WTC11 (cell line): Measurements from ENCODE around the gene DOCK8. TPM values are rescaled to one million over a fixed set of nuclear protein-coding genes. Genes with fewer than 3 reads are reported as not detected.

Experiments
- ATAC-seq: fragments of 200-7000 bp; cut with Tn5 transposase; 2 replicates; pipeline ENCODE4 v1.10.0; 2021; ENCODE audit warnings: mild to moderate bottlenecking, moderate library complexity
- CTCF ChIA-PET: fragments of 300-600 bp; sonication (Branson Sonifier 250); formaldehyde crosslinking; loops from one replicate; lab custom pipeline; 2021; ENCODE audit warnings: antibody characterized with exemption; lab: Charles Lee
- POLR2A ChIA-PET: fragments of 350-600 bp; sonication (Branson Sonifier 250); formaldehyde crosslinking; loops from one replicate; lab custom pipeline; 2021; ENCODE audit warnings: antibody characterized with exemption; lab: Charles Lee
- DNase-seq: peaks from one replicate; pipeline ENCODE4 v3.0.0; 2021; ENCODE audit warnings: low spot score
- H3K27ac Mint-ChIP-seq: 2 replicates; pipeline ENCODE4 v1.8.0; 2021; ENCODE audit warnings: mixed read lengths
- H3K27me3 Mint-ChIP-seq: 2 replicates; pipeline ENCODE4 v1.8.0; 2021; ENCODE audit warnings: low read depth, mild to moderate bottlenecking, moderate library complexity, mixed read lengths
- H3K36me3 Mint-ChIP-seq: 2 replicates; pipeline ENCODE4 v1.8.0; 2021; ENCODE audit warnings: mixed read lengths
- H3K4me1 Mint-ChIP-seq: 2 replicates; pipeline ENCODE4 v1.8.0; 2022; ENCODE audit warnings: mixed read lengths
- H3K4me3 Mint-ChIP-seq: 2 replicates; pipeline ENCODE4 v1.8.0; 2021; ENCODE audit warnings: mild to moderate bottlenecking, moderate library complexity, mixed read lengths
- H3K9me3 Mint-ChIP-seq: 2 replicates; pipeline ENCODE4 v1.8.0; 2021; ENCODE audit warnings: mixed read lengths
- ARID4B ChIP-seq: sonication (generic); formaldehyde crosslinking; IDR thresholded peaks from 2 replicates; pipeline ENCODE4 v1.8.0; 2023; ENCODE audit warnings: missing genetic modification reagents, mild to moderate bottlenecking, borderline replicate concordance
- CDX4 ChIP-seq: fragments of 250-450 bp; sonication (Bioruptor Pico); IDR thresholded peaks from 2 replicates; pipeline ENCODE4 v1.9.0; 2021; ENCODE audit warnings: moderate library complexity, mild to moderate bottlenecking, inconsistent platforms, borderline replicate concordance
- CTCF ChIP-seq: fragments of 200-600 bp; IDR thresholded peaks from 2 replicates; pipeline ENCODE4 v1.8.0; 2022; ENCODE audit warnings: antibody characterized with exemption
- EMX1 ChIP-seq: fragments of 250-450 bp; sonication (Bioruptor Pico); IDR thresholded peaks from 2 replicates; pipeline ENCODE4 v1.8.0; 2021; ENCODE audit warnings: mild to moderate bottlenecking
- FOXP4 ChIP-seq: sonication (generic); formaldehyde crosslinking; IDR thresholded peaks from 2 replicates; pipeline ENCODE4 v1.8.0; 2022; ENCODE audit warnings: mild to moderate bottlenecking, missing genetic modification reagents
- JAZF1 ChIP-seq: fragments of 250-450 bp; sonication (Bioruptor Pico); IDR thresholded peaks from 2 replicates; pipeline ENCODE4 v1.9.0; 2021; ENCODE audit warnings: moderate library complexity, mild to moderate bottlenecking, inconsistent platforms
- NFATC4 ChIP-seq: fragments of 250-450 bp; sonication (Bioruptor Pico); IDR thresholded peaks from 2 replicates; pipeline ENCODE4 v1.9.0; 2021; ENCODE audit warnings: mild to moderate bottlenecking
- NFE2L1 ChIP-seq: sonication (generic); formaldehyde crosslinking; IDR thresholded peaks from 2 replicates; pipeline ENCODE4 v1.8.1; 2023; ENCODE audit warnings: missing genetic modification reagents
- NR2C2 ChIP-seq: sonication (generic); formaldehyde crosslinking; IDR thresholded peaks from 2 replicates; pipeline ENCODE4 v1.8.0; 2022; ENCODE audit warnings: mild to moderate bottlenecking, missing genetic modification reagents
- STAT6 ChIP-seq: sonication (generic); formaldehyde crosslinking; conservative IDR thresholded peaks from 2 replicates; pipeline ENCODE4 v1.8.1; 2023; ENCODE audit warnings: mild to moderate bottlenecking, low read depth, missing genetic modification reagents, moderate library complexity
- TEAD4 ChIP-seq: sonication (generic); formaldehyde crosslinking; IDR thresholded peaks from 2 replicates; pipeline ENCODE4 v1.8.0; 2022; ENCODE audit warnings: mild to moderate bottlenecking, missing genetic modification reagents
- USF1 ChIP-seq: sonication (generic); formaldehyde crosslinking; IDR thresholded peaks from 2 replicates; pipeline ENCODE4 v1.8.0; 2022; ENCODE audit warnings: mild to moderate bottlenecking, missing genetic modification reagents
- ZNF121 ChIP-seq: sonication (generic); formaldehyde crosslinking; IDR thresholded peaks from 2 replicates; pipeline ENCODE4 v1.8.0; 2023; ENCODE audit warnings: missing genetic modification reagents
- ZSCAN18 ChIP-seq: fragments of 250-450 bp; sonication (Bioruptor Pico); IDR thresholded peaks from 2 replicates; pipeline ENCODE4 v2.1.2; 2022; ENCODE audit warnings: mild to moderate bottlenecking, moderate library complexity
- total RNA-seq: library from RNA; stranded (reverse); gene quantifications from 3 replicates; pipeline ENCODE4 v1.2.3, GENCODE V29; 2021

DOCK8 gene
- total RNA-seq, 1 experiment from 2014 or later = 3.2 TPM

GRCh38 chr9:223152-223551, 8.5 kb downstream of the DOCK8 start (continued):
- no peak for TF ChIP-seq NFE2L1 (CRISPR knock-in tag)
- no peak for TF ChIP-seq TEAD4
- TF ChIP-seq NFATC4 (CRISPR knock-in tag) = no peak
- TF ChIP-seq CDX4 (CRISPR knock-in tag) = no peak
- TF ChIP-seq USF1 (CRISPR knock-in tag) = no peak
- no peak for TF ChIP-seq ZNF121 (CRISPR knock-in tag)
- TF ChIP-seq ARID4B = no peak
- TF ChIP-seq STAT6 = no peak
- no peak for TF ChIP-seq CTCF

- H3K27me3 Mint-ChIP-seq = no peaks in the 10 kb centered on the region
- ChIA-PET POLR2A (interaction anchor here (1.2 kb wide), 1 partner anchor 9 kb away, joined by 4 read pairs; the partner anchor contains the start of gene DOCK8), CTCF (interaction anchor here (1.3 kb wide), 1 partner anchor 8 kb away, joined by 3 read pairs; no protein-coding TSS in a partner anchor)
- no peak overlapping the region for H3K4me3 Mint-ChIP-seq
- peaks cover 4% of the 10 kb centered on the region for H3K9me3 Mint-ChIP-seq
- DNase-seq (no peak), ATAC-seq (no peak)
- no peak overlapping the region for H3K27ac Mint-ChIP-seq
- H3K4me1 Mint-ChIP-seq = peaks cover 16% of the 10 kb centered on the region
- H3K36me3 Mint-ChIP-seq = no peaks in the 10 kb centered on the region
- TF ChIP-seq JAZF1 = no peak
Measured at GRCh38 chr9:224026-224425, 9.4 kb downstream of the DOCK8 start.

GRCh38 chr9:224582-225520, 10.2 kb downstream of the DOCK8 start:
- no peak for ATAC-seq
- Mint-ChIP-seq H3K27ac (no peak overlapping the region), H3K36me3 (no peaks in the 10 kb centered on the region), H3K27me3 (no peaks in the 10 kb centered on the region), H3K4me1 (peaks cover 16% of the 10 kb centered on the region), H3K4me3 (no peak overlapping the region), H3K9me3 (peaks cover 9% of the 10 kb centered on the region)
- CTCF ChIA-PET = interaction anchor here (1.3 kb wide), 1 partner anchor 9 kb away, joined by 3 read pairs; no protein-coding TSS in a partner anchor
- POLR2A ChIA-PET = interaction anchor here (1.2 kb wide), 1 partner anchor 10 kb away, joined by 4 read pairs; the partner anchor contains the start of gene DOCK8
- DNase-seq = no peak
- TF ChIP-seq NR2C2 = no peak
- TF ChIP-seq FOXP4 (CRISPR knock-in tag) = no peak
- TF ChIP-seq STAT6 = no peak
- TF ChIP-seq EMX1 (CRISPR knock-in tag) = no peak
- no peak for TF ChIP-seq ZSCAN18 (CRISPR knock-in tag)
